ENCODE measurements around the gene SPPL2C.

- TF ChIP-seq, protein P1, sequence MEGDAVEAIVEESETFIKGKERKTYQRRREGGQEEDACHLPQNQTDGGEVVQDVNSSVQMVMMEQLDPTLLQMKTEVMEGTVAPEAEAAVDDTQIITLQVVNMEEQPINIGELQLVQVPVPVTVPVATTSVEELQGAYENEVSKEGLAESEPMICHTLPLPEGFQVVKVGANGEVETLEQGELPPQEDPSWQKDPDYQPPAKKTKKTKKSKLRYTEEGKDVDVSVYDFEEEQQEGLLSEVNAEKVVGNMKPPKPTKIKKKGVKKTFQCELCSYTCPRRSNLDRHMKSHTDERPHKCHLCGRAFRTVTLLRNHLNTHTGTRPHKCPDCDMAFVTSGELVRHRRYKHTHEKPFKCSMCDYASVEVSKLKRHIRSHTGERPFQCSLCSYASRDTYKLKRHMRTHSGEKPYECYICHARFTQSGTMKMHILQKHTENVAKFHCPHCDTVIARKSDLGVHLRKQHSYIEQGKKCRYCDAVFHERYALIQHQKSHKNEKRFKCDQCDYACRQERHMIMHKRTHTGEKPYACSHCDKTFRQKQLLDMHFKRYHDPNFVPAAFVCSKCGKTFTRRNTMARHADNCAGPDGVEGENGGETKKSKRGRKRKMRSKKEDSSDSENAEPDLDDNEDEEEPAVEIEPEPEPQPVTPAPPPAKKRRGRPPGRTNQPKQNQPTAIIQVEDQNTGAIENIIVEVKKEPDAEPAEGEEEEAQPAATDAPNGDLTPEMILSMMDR (IDR thresholded peaks at IDR 0.05), result no peak
- no peak for TF ChIP-seq POLR2AphosphoS5 (IDR thresholded peaks at IDR 0.05)
Observed at GRCh38 chr17:45834471-45835396, 9.9 kb upstream of the SPPL2C start.

Data from breast epithelium (tissue), 3 donors.